HS-5 (cell line): ENCODE data around the gene GRHPR.

Source experiments
- DNase-seq: peaks from one replicate; pipeline ENCODE4 v3.0.0-alpha.2; 2012; ENCODE audit warnings: low read depth

GRHPR gene

GRCh38 chr9:37480759-37481158 is 58.3 kb downstream of the GRHPR start:
- DNase-seq: no peak

- DNase-seq: peak; percentile 82
Measured at GRCh38 chr9:37485389-37486255, 63.1 kb downstream of the GRHPR start, which contains the start of gene POLR1E. TSS of gene POLR1E (plus strand) at chr9:37485948. CDS start at chr9:37486048, 100 bp downstream.

GRCh38 chr9:37486256-37486615 is 63.7 kb downstream of the GRHPR start:
- no peak for DNase-seq
